ENCODE measurements around the gene NEUROD6.

The NEUROD6 gene

DNA sequence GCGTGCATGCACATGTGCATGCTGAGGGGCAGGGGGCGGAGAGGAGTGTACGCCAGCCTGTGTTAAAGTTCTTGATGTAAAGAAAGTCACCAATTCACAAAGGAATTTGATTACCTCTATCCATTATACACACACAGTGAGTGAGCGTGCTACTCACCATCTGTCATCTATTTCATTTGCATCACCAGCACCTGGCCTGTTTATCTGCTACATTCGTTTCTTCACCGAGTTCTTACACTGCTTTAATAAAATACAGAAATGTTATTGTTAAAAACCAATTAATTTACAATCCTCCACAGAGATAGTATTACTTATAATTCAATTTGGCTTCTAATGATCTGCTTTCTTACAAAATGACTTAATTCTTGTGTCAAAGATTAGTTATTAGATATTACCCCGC lies 32.6 kb downstream of the NEUROD6 start:
- TF ChIP-seq, protein P1, sequence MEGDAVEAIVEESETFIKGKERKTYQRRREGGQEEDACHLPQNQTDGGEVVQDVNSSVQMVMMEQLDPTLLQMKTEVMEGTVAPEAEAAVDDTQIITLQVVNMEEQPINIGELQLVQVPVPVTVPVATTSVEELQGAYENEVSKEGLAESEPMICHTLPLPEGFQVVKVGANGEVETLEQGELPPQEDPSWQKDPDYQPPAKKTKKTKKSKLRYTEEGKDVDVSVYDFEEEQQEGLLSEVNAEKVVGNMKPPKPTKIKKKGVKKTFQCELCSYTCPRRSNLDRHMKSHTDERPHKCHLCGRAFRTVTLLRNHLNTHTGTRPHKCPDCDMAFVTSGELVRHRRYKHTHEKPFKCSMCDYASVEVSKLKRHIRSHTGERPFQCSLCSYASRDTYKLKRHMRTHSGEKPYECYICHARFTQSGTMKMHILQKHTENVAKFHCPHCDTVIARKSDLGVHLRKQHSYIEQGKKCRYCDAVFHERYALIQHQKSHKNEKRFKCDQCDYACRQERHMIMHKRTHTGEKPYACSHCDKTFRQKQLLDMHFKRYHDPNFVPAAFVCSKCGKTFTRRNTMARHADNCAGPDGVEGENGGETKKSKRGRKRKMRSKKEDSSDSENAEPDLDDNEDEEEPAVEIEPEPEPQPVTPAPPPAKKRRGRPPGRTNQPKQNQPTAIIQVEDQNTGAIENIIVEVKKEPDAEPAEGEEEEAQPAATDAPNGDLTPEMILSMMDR (IDR thresholded peaks at IDR 0.05; ENCODE audit: low read depth, low read length) = no peak
- no peak overlapping the region for H3K4me3 ChIP-seq (ENCODE audit: low read depth, low read length)

DNA sequence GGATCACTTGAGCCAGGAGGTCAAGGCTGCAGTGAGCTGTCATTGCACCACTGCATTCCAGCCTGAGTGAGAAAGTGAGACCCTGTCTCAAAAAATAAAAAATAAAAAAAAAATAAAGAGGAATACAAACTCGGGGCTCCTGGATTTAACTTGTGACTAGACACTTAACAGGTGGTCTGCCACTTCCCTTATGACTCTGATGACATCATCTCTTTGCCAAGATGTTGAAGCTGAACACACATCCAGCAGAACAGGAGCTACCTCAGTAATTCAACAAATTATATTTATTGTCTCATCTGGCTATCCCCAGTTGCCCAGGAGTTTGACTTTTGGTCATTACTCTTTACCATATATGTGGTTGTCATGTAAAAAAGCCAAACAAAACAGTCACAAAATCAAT lies 35.3 kb downstream of the NEUROD6 start:
- H3K4me3 ChIP-seq (ENCODE audit: low read depth, low read length) = no peak overlapping the region
- TF ChIP-seq, protein P1 (IDR thresholded peaks at IDR 0.05; ENCODE audit: low read depth, low read length) = no peak

DNA sequence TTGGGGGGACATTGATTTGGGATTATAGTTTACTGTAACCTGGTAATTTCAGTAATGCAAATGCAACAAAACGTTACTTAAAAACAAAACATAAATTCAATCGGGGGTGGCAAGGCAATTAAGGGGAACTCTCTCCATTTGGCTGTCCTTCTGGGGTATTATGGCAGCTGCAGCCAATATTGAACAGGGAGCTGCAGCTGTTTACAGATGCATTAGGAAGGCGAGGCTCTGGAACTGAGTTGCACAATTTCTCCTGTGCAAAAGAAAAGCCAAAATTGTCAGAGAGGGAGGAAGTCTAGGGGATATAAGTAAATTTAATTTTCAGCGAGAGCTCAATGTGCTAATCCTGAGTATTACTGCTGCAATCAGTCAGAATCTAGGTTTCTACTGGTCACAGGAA lies 36.1 kb downstream of the NEUROD6 start:
- TF ChIP-seq, protein P1 (IDR thresholded peaks at IDR 0.05; ENCODE audit: low read depth, low read length) = no peak
- no peak overlapping the region for H3K4me3 ChIP-seq (ENCODE audit: low read depth, low read length)

DNA sequence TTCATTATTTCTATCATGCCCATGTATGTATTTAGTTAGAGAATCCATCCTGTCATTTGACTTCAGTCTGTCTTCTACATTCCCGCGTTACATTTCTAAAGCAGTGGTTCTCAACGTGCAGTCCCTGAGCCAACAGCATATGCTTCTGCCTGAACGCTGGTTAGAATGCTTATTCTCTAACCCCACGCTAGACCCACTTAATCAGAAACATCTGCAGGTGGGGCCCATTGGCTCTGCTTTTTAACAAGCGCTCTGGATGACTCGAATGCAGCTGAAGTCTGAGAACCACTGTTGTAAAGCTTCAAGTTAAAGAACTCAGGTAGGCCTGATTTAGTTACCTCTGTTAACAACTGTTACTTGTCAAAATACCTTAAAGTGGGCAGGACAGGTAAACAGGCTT lies 38.2 kb downstream of the NEUROD6 start:
- H3K4me3 ChIP-seq (ENCODE audit: low read depth, low read length) = no peak overlapping the region
- TF ChIP-seq, protein P1 (IDR thresholded peaks at IDR 0.05; ENCODE audit: low read depth, low read length) = no peak

DNA sequence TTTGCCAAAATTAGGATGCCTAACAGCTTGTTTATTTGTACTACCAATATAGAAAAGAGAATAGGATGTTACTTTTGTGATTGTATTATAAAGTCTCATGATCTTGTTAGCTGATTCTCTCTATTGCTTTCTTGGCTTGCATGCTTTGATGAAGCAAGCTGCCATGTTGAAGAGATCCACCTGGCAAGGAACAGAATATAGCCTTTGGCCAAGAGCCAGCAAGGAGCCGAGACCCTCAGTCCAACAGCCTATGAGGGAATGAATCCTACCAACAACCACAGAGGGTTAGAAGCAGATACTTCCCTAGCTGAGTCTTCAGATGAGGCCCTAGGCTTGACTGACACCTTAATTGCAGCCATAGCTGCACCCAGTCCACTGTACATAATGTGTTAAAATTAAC lies 41.2 kb downstream of the NEUROD6 start:
- no peak overlapping the region for H3K4me3 ChIP-seq (ENCODE audit: low read depth, low read length)
- TF ChIP-seq, protein P1 (IDR thresholded peaks at IDR 0.05; ENCODE audit: low read depth, low read length) = no peak

DNA sequence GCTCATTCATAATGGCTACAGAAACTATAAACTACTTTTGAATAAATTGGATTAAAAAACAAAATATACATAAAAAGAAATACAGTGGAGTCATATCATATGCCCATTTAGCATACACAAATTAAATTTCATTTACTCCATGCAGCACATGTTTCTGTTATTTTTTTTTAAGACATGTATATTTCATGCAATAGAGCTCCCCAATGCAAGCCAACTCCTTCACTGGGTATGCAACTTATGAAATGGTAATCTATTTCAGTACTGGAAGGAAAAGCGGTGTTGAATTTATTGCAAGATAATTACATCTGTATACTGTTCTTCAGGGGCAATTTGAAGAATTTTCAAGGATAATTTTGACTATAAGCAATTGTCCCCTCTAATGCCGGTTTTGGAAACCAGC lies 49.9 kb downstream of the NEUROD6 start:
- H3K4me3 ChIP-seq (ENCODE audit: low read depth, low read length) = no peak overlapping the region
- TF ChIP-seq, protein P1 (IDR thresholded peaks at IDR 0.05; ENCODE audit: low read depth, low read length) = no peak
